GM21717 (cell line): Measurements from ENCODE around the gene SSH2.

Experiments used
- ATAC-seq: cut with Tn5 transposase; IDR thresholded peaks from one replicate; pipeline ENCODE4 v1.9.1; 2021; ENCODE audit warnings: mild to moderate bottlenecking, moderate library complexity; ENCODE audit not compliant: unreplicated experiment

Gene SSH2

GRCh38 chr17:29713626-29714025, 216.4 kb downstream of the SSH2 start:
- ATAC-seq, result no peak

- no peak for ATAC-seq
These were observed 218.2 kb downstream of the SSH2 start for GRCh38 chr17:29711588-29712385.

GRCh38 chr17:29710891-29711418, 219.1 kb downstream of the SSH2 start:
- no peak for ATAC-seq

- ATAC-seq, result no peak
These were observed 219.5 kb downstream of the SSH2 start for GRCh38 chr17:29710520-29710884.

GRCh38 chr17:29709866-29710519, 220.0 kb downstream of the SSH2 start:
- ATAC-seq, result no peak

- ATAC-seq, result no peak
These were observed 222.8 kb downstream of the SSH2 start for GRCh38 chr17:29707212-29707571.

- ATAC-seq, result no peak
These were observed 224.0 kb downstream of the SSH2 start for GRCh38 chr17:29706045-29706431.

- ATAC-seq, result no peak
These were observed 224.6 kb downstream of the SSH2 start for GRCh38 chr17:29705386-29705785.

- ATAC-seq, result no peak
These were observed 230.7 kb downstream of the SSH2 start for GRCh38 chr17:29699283-29699682.

- no peak for ATAC-seq
These were observed 231.2 kb downstream of the SSH2 start for GRCh38 chr17:29698837-29699236.

- ATAC-seq, result no peak
These were observed 231.8 kb downstream of the SSH2 start for GRCh38 chr17:29698019-29698777.

GRCh38 chr17:29697371-29697770, 232.7 kb downstream of the SSH2 start:
- no peak for ATAC-seq

GRCh38 chr17:29694918-29695563, 235.0 kb downstream of the SSH2 start:
- no peak for ATAC-seq

- ATAC-seq, result no peak
These were observed 236.3 kb downstream of the SSH2 start for GRCh38 chr17:29693751-29694150.

GRCh38 chr17:29687596-29687995, 242.4 kb downstream of the SSH2 start:
- ATAC-seq, result no peak

- no peak for ATAC-seq
These were observed 242.9 kb downstream of the SSH2 start for GRCh38 chr17:29686993-29687590.

- no peak for ATAC-seq
These were observed 246.5 kb downstream of the SSH2 start for GRCh38 chr17:29683481-29683880.

- no peak for ATAC-seq
These were observed 247.0 kb downstream of the SSH2 start for GRCh38 chr17:29682987-29683386.

GRCh38 chr17:29682054-29682453, 248.0 kb downstream of the SSH2 start:
- no peak for ATAC-seq

- ATAC-seq, result no peak
These were observed 252.2 kb downstream of the SSH2 start for GRCh38 chr17:29677824-29678223.
